NCI-H1417 treated with DMSO at 0.1 percent for 48 hours (cell line): ENCODE measurements around the gene HMMR.
"Not testable (repeated sequence)": the region's sequence is repeated elsewhere in the genome, so short reads cannot be mapped to it uniquely, and the experiment has no call there.

Experiments
- DNase-seq: peaks from one replicate; lab custom pipeline; 2025; lab: John Stamatoyannopoulos, UW

Gene HMMR

GRCh38 chr5:163508753-163509152, 48.3 kb downstream of the HMMR start:
- DNase-seq, result no peak

- no peak for DNase-seq
Observed at GRCh38 chr5:163509291-163509951, 49.0 kb downstream of the HMMR start.

- no peak for DNase-seq
Observed at GRCh38 chr5:163512526-163512925, 52.1 kb downstream of the HMMR start.

- DNase-seq, result no peak
Observed at GRCh38 chr5:163525096-163525495, 64.7 kb downstream of the HMMR start.

- no peak for DNase-seq
Observed at GRCh38 chr5:163529698-163530097, 69.3 kb downstream of the HMMR start.

GRCh38 chr5:163531272-163531671, 70.8 kb downstream of the HMMR start:
- DNase-seq, result no peak

- no peak for DNase-seq
Observed at GRCh38 chr5:163532171-163533084, 72.0 kb downstream of the HMMR start.

GRCh38 chr5:163533223-163533622, 72.8 kb downstream of the HMMR start:
- no peak for DNase-seq

GRCh38 chr5:163534492-163535094, 74.2 kb downstream of the HMMR start:
- DNase-seq, result no peak

GRCh38 chr5:163535290-163535689, 74.9 kb downstream of the HMMR start:
- no peak for DNase-seq

- not testable (repeated sequence) for DNase-seq
Observed at GRCh38 chr5:163536442-163536841, 76.0 kb downstream of the HMMR start.

GRCh38 chr5:163540696-163541095, 80.3 kb downstream of the HMMR start:
- DNase-seq, result no peak
